KMS-11 (cell line): ENCODE measurements around the gene PARS2.

Experiments
- H2AFZ ChIP-seq: fragments of 200-600 bp; sonication (generic); 2 replicates; pipeline ENCODE4 v1.6.1; 2016; ENCODE audit warnings: antibody characterized with exemption, mixed run types, low read depth
- H3K27ac ChIP-seq: fragments of 200-600 bp; sonication (generic); 2 replicates; pipeline ENCODE4 v1.6.1; 2016; ENCODE audit warnings: mild to moderate bottlenecking, mixed run types
- H3K27me3 ChIP-seq: fragments of 200-600 bp; sonication (generic); 2 replicates; pipeline ENCODE4 v1.6.1; 2017; ENCODE audit warnings: mild to moderate bottlenecking, low read depth, mixed run types, moderate library complexity; ENCODE audit not compliant: insufficient read depth
- H3K36me3 ChIP-seq: fragments of 200-600 bp; sonication (generic); 2 replicates; pipeline ENCODE4 v1.6.1; 2017; ENCODE audit warnings: mild to moderate bottlenecking, mixed run types; ENCODE audit not compliant: insufficient read depth
- H3K4me1 ChIP-seq: fragments of 200-600 bp; sonication (generic); 2 replicates; pipeline ENCODE4 v1.6.1; 2016; ENCODE audit warnings: mild to moderate bottlenecking, low read depth, mixed run types; ENCODE audit not compliant: poor library complexity, severe bottlenecking
- H3K4me2 ChIP-seq: fragments of 200-600 bp; sonication (generic); 2 replicates; pipeline ENCODE4 v1.7.0; 2016; ENCODE audit warnings: mild to moderate bottlenecking, mixed run types
- H3K4me3 ChIP-seq: fragments of 200-600 bp; sonication (generic); IDR thresholded peaks from 2 replicates; pipeline ENCODE4 v1.6.1; 2017; ENCODE audit warnings: low read depth, low read length, mixed read lengths; ENCODE audit not compliant: insufficient read depth
- H3K79me2 ChIP-seq: fragments of 200-600 bp; sonication (generic); 2 replicates; pipeline ENCODE4 v1.6.1; 2016; ENCODE audit warnings: low read depth, mixed run types; ENCODE audit not compliant: insufficient read depth
- H3K9ac ChIP-seq: fragments of 200-600 bp; sonication (generic); 2 replicates; pipeline ENCODE4 v1.6.1; 2016; ENCODE audit warnings: mild to moderate bottlenecking, mixed run types
- H4K20me1 ChIP-seq: fragments of 200-600 bp; sonication (generic); 2 replicates; pipeline ENCODE4 v1.6.1; 2016; ENCODE audit warnings: mild to moderate bottlenecking, mixed run types; ENCODE audit not compliant: insufficient read depth
- CTCF ChIP-seq: fragments of 200-600 bp; sonication (generic); conservative IDR thresholded peaks from 2 replicates; pipeline ENCODE4 v1.6.1; 2017; ENCODE audit warnings: low read depth, mild to moderate bottlenecking, antibody characterized with exemption, low read length, moderate library complexity, mixed read lengths

The PARS2 gene

GRCh38 chr1:54736685-54737084, 27.6 kb downstream of the PARS2 start:
- Histone ChIP-seq H3K36me3 (no peaks in the 10 kb centered on the region), H3K4me3 (no peak overlapping the region), H3K4me2 (no peak overlapping the region), H3K9ac (no peak overlapping the region), H3K27ac (no peak overlapping the region), H3K4me1 (no peaks in the 10 kb centered on the region), H3K27me3 (no peaks in the 10 kb centered on the region), H4K20me1 (no peaks in the 10 kb centered on the region), H2AFZ (no peak overlapping the region), H3K79me2 (no peaks in the 10 kb centered on the region)
- no peak for TF ChIP-seq CTCF

GRCh38 chr1:54728027-54728426, 36.3 kb downstream of the PARS2 start:
- Histone ChIP-seq H2AFZ (no peak overlapping the region), H3K27me3 (no peaks in the 10 kb centered on the region), H3K79me2 (no peaks in the 10 kb centered on the region), H3K27ac (no peak overlapping the region), H3K4me1 (no peaks in the 10 kb centered on the region), H3K4me2 (no peak overlapping the region), H3K36me3 (no peaks in the 10 kb centered on the region), H3K9ac (no peak overlapping the region), H3K4me3 (no peak overlapping the region), H4K20me1 (no peaks in the 10 kb centered on the region)
- TF ChIP-seq CTCF: no peak

- Histone ChIP-seq H3K9ac (no peak overlapping the region), H3K27me3 (no peaks in the 10 kb centered on the region), H3K79me2 (no peaks in the 10 kb centered on the region), H3K4me3 (no peak overlapping the region), H3K4me2 (no peak overlapping the region), H4K20me1 (no peaks in the 10 kb centered on the region), H3K27ac (no peak overlapping the region), H3K36me3 (no peaks in the 10 kb centered on the region), H2AFZ (no peak overlapping the region), H3K4me1 (no peaks in the 10 kb centered on the region)
- no peak for TF ChIP-seq CTCF
Observed at GRCh38 chr1:54724771-54725170, 39.6 kb downstream of the PARS2 start.

GRCh38 chr1:54723985-54724384, 40.3 kb downstream of the PARS2 start:
- H3K27ac ChIP-seq: no peak overlapping the region
- H3K36me3 ChIP-seq: no peaks in the 10 kb centered on the region
- H3K4me3 ChIP-seq: no peak overlapping the region
- H4K20me1 ChIP-seq: no peaks in the 10 kb centered on the region
- H2AFZ ChIP-seq: no peak overlapping the region
- no peak overlapping the region for H3K4me2 ChIP-seq
- no peaks in the 10 kb centered on the region for H3K27me3 ChIP-seq
- no peak for TF ChIP-seq CTCF
- H3K79me2 ChIP-seq: no peaks in the 10 kb centered on the region
- no peak overlapping the region for H3K9ac ChIP-seq
- no peaks in the 10 kb centered on the region for H3K4me1 ChIP-seq

- H3K4me3 ChIP-seq: no peak overlapping the region
- H3K9ac ChIP-seq: no peak overlapping the region
- no peaks in the 10 kb centered on the region for H3K36me3 ChIP-seq
- no peak overlapping the region for H3K4me2 ChIP-seq
- no peaks in the 10 kb centered on the region for H4K20me1 ChIP-seq
- no peak for TF ChIP-seq CTCF
- H3K79me2 ChIP-seq: no peaks in the 10 kb centered on the region
- no peaks in the 10 kb centered on the region for H3K27me3 ChIP-seq
- H2AFZ ChIP-seq: no peak overlapping the region
- no peaks in the 10 kb centered on the region for H3K4me1 ChIP-seq
- H3K27ac ChIP-seq: no peak overlapping the region
Observed at GRCh38 chr1:54721719-54722118, 42.6 kb downstream of the PARS2 start.
